MM.1S (cell line): ENCODE data around the gene MBL2.
A peak's percentile ranks its signal among the peaks of the same experiment; 100 is the strongest.

Experiments used
- CTCF ChIP-seq: fragments of 300-600 bp; sonication (generic); IDR thresholded peaks from 2 replicates; pipeline ENCODE4 v1.5.1; 2016; ENCODE audit warnings: antibody characterized with exemption, low read length, mixed read lengths
- EZH2 ChIP-seq: fragments of 300-600 bp; sonication (generic); optimal IDR thresholded peaks from 2 replicates; pipeline ENCODE3; 2017; ENCODE audit warnings: low read depth, mild to moderate bottlenecking, antibody characterized with exemption, low read length, mixed read lengths
- EZH2phosphoT487 ChIP-seq: fragments of 300-600 bp; sonication (generic); IDR thresholded peaks from 2 replicates; pipeline ENCODE4 v1.6.1; 2018; ENCODE audit warnings: antibody characterized with exemption, low read length

- TF ChIP-seq EZH2, result no peak
- peak; percentile 65 for TF ChIP-seq CTCF
- TF ChIP-seq EZH2phosphoT487, result no peak
Measured at GRCh38 chr10:52729271-52730104, 43.1 kb downstream of the MBL2 start.
